Subcutaneous adipose tissue (tissue), 4 donors: ENCODE results near the gene ATP8B4. TPM values are rescaled to one million over a fixed set of nuclear protein-coding genes. Genes with fewer than 3 reads are reported as not detected.

ENCODE experiments used
- CTCF ChIP-seq: fragments of 450-650 bp; IDR thresholded peaks from one replicate; pipeline ENCODE4 v1.5.1; 2016; ENCODE audit warnings: low read depth, mild to moderate bottlenecking, control low read depth, antibody characterized with exemption, moderate library complexity
- total RNA-seq, 4 donors: library from RNA; depleted of rRNA; stranded (reverse); fragments of >200 nt; gene quantifications; one replicate each; pipeline ENCODE4 v1.1.0, GENCODE V29; 2016

ATP8B4 gene
- total RNA-seq, 4 donors from 2014 or later = 39.9 to 75.3 (median 65.9) TPM

GRCh38 chr15:50030456-50030855 lies 88.6 kb downstream of the ATP8B4 start:
- TF ChIP-seq CTCF = no peak

GRCh38 chr15:50028326-50028725 lies 90.7 kb downstream of the ATP8B4 start:
- no peak for TF ChIP-seq CTCF

GRCh38 chr15:50024281-50024680 lies 94.8 kb downstream of the ATP8B4 start:
- no peak for TF ChIP-seq CTCF

GRCh38 chr15:50018491-50018890 lies 100.5 kb downstream of the ATP8B4 start:
- TF ChIP-seq CTCF = no peak

- TF ChIP-seq CTCF = no peak
These were observed 101.5 kb downstream of the ATP8B4 start for GRCh38 chr15:50017522-50017921.

DNA sequence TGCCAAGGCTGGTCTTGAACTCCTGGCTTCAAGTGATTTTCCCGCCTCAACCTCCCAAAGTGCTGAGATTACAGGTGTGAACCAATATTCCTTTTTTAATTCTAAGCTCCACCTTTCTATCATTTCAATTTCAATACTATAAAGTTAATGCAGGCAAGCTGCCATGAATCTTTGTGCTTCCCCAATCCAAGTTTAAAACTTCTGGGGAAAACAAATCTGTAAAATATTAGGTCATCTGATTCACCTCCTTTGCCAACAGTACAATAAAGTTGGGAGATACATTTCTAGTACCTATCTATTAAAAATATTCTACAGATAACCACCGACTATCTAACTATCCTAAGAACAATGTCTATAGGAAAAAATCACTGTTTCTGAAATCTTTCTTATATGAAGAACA lies 102.1 kb downstream of the ATP8B4 start:
- TF ChIP-seq CTCF = no peak

DNA sequence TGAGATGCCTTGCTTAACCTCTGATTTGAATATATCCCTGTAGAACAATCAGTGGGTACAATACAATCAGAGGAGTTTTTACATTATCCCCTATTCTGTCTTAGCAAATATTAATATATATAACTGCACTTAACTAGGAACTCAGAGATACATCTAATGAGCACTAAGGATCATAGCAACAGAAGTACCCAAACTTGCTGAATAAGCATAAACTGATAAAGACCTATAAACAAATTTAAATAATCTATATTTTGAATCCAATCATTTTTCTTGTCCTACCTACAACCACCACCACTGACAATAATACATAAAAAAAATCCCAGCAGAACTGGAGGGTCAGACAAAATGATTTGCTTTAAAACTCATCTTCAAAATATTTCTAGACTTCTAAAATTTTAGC lies 106.2 kb downstream of the ATP8B4 start:
- no peak for TF ChIP-seq CTCF
